Hepatocyte (in vitro differentiated cells): ENCODE data around the gene SPACA4. TPM values are rescaled to one million over a fixed set of nuclear protein-coding genes. Genes with fewer than 3 reads are reported as not detected.

Experiments used
- DNase-seq: peaks from one replicate; pipeline ENCODE4 v3.0.0-alpha.2; 2016; ENCODE audit warnings: low spot score
- H2AFZ ChIP-seq: fragments of 200-600 bp; sonication (generic); 2 replicates; pipeline ENCODE4 v1.6.0; 2016; ENCODE audit warnings: antibody characterized with exemption, mild to moderate bottlenecking
- H3K27ac ChIP-seq: fragments of 200-600 bp; sonication (generic); 2 replicates; pipeline ENCODE4 v1.5.1; 2016; ENCODE audit warnings: mild to moderate bottlenecking
- H3K27me3 ChIP-seq: fragments of 200-600 bp; sonication (generic); 2 replicates; pipeline ENCODE4 v1.6.1; 2016
- H3K36me3 ChIP-seq: fragments of 200-600 bp; sonication (generic); replicated peaks from 2 replicates; pipeline ENCODE4 v1.5.1; 2016; ENCODE audit warnings: low read depth; ENCODE audit not compliant: insufficient read depth
- H3K4me1 ChIP-seq: fragments of 200-600 bp; sonication (generic); 2 replicates; pipeline ENCODE4 v1.5.1; 2016; ENCODE audit warnings: mild to moderate bottlenecking, moderate library complexity; ENCODE audit not compliant: insufficient read depth
- H3K4me2 ChIP-seq: fragments of 200-600 bp; sonication (generic); 2 replicates; pipeline ENCODE4 v1.6.0; 2016
- H3K4me3 ChIP-seq: fragments of 200-600 bp; sonication (generic); 2 replicates; pipeline ENCODE4 v1.5.1; 2016; ENCODE audit warnings: mild to moderate bottlenecking
- H3K79me2 ChIP-seq: fragments of 200-600 bp; sonication (generic); 2 replicates; pipeline ENCODE4 v1.6.0; 2017; ENCODE audit warnings: mild to moderate bottlenecking
- H3K9me2 ChIP-seq: fragments of 200-600 bp; sonication (generic); replicated peaks from 2 replicates; pipeline ENCODE4 v1.6.0; 2017; ENCODE audit warnings: mild to moderate bottlenecking; ENCODE audit not compliant: insufficient read depth
- H3K9me3 ChIP-seq: fragments of 200-600 bp; sonication (generic); 2 replicates; pipeline ENCODE4 v1.5.1; 2016; ENCODE audit warnings: low read depth, mild to moderate bottlenecking
- H4K20me1 ChIP-seq: fragments of 200-600 bp; sonication (generic); 2 replicates; pipeline ENCODE4 v1.6.0; 2016; ENCODE audit warnings: mild to moderate bottlenecking; ENCODE audit not compliant: insufficient read depth, poor library complexity, severe bottlenecking
- CTCF ChIP-seq: fragments of 200-600 bp; sonication (generic); IDR thresholded peaks from 2 replicates; pipeline ENCODE4 v1.5.1; 2016; ENCODE audit warnings: antibody characterized with exemption, mild to moderate bottlenecking; ENCODE audit not compliant: poor library complexity
- EZH2 ChIP-seq: fragments of 200-600 bp; sonication (generic); IDR thresholded peaks from 2 replicates; pipeline ENCODE4 v1.6.1; 2016; ENCODE audit warnings: antibody characterized with exemption, mild to moderate bottlenecking, borderline replicate concordance
- EZH2phosphoT487 ChIP-seq: fragments of 200-600 bp; sonication (generic); IDR thresholded peaks from one replicate; pipeline ENCODE4 v1.6.1; 2018; ENCODE audit warnings: antibody characterized with exemption, mild to moderate bottlenecking, low read depth, moderate library complexity; ENCODE audit not compliant: unreplicated experiment, severe bottlenecking
- WGBS: methylation state at CpG from one replicate; pipeline ENCODE4 v1.1.6; 2016; ENCODE audit warnings: low lambda C conversion rate; ENCODE audit errors: missing lambda C conversion rate; 5-methylcytosine and 5-hydroxymethylcytosine counted together
- polyA plus RNA-seq: library from polyadenylated mRNA; unstranded; fragments of >200 nt; fragmentation: Nextera tagmentation; extraction: Ambion mirVana; gene quantifications from 2 replicates; pipeline ENCODE4 v1.2.1, GENCODE V29; 2016
- total RNA-seq: library from RNA; depleted of rRNA; stranded (reverse); fragments of >200 nt; gene quantifications from 2 replicates; pipeline ENCODE4 v1.2.3, GENCODE V29; 2014

Gene SPACA4, protein sequence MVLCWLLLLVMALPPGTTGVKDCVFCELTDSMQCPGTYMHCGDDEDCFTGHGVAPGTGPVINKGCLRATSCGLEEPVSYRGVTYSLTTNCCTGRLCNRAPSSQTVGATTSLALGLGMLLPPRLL
- total RNA-seq (not detected in 2 replicates), polyA plus RNA-seq (0.30 TPM in 1 of 2 replicates, not detected in the other)

- peaks cover 4% of the 10 kb centered on the region for H3K4me1 ChIP-seq
- no peaks in the 10 kb centered on the region for H3K9me2 ChIP-seq
- no peak within 1 kb of the TSS for H2AFZ ChIP-seq
- no peaks in the 10 kb centered on the region for H3K79me2 ChIP-seq
- no peak within 1 kb of the TSS for H3K27ac ChIP-seq
- DNase-seq: no peak
- H3K9me3 ChIP-seq: no peaks in the 10 kb centered on the region
- no peaks in the 10 kb centered on the region for H3K27me3 ChIP-seq
- TF ChIP-seq CTCF (no peak), EZH2 (no peak), EZH2phosphoT487 (no peak)
- no peaks in the 10 kb centered on the region for H3K36me3 ChIP-seq
- H3K4me3 ChIP-seq: no peak within 1 kb of the TSS
- no peaks in the 10 kb centered on the region for H4K20me1 ChIP-seq
- 92% methylated on average over 34 of the region's 39 CpGs for WGBS
- H3K4me2 ChIP-seq: no peak within 1 kb of the TSS
Measured at GRCh38 chr19:48606463-48607358, at the start of gene SPACA4. Gene SPACA4, plus strand, starts transcription at chr19:48606742. Its CDS starts 237 bp downstream, at chr19:48606979.

- TF ChIP-seq EZH2 (no peak), CTCF (no peak), EZH2phosphoT487 (no peak)
- H3K4me3 ChIP-seq: no peak overlapping the region
- H3K4me1 ChIP-seq: peaks cover 18% of the 10 kb centered on the region
- no peaks in the 10 kb centered on the region for H3K36me3 ChIP-seq
- no peaks in the 10 kb centered on the region for H3K9me3 ChIP-seq
- DNase-seq: no peak
- H4K20me1 ChIP-seq: no peaks in the 10 kb centered on the region
- 94% methylated on average over 5 of the region's 5 CpGs for WGBS
- peak overlapping the region; percentile 79 for H3K27ac ChIP-seq
- no peak overlapping the region for H2AFZ ChIP-seq
- H3K9me2 ChIP-seq: no peaks in the 10 kb centered on the region
- no peak overlapping the region for H3K4me2 ChIP-seq
- no peaks in the 10 kb centered on the region for H3K79me2 ChIP-seq
- H3K27me3 ChIP-seq: no peaks in the 10 kb centered on the region
Measured at GRCh38 chr19:48556825-48557224, 49.7 kb upstream of the SPACA4 start.

DNA sequence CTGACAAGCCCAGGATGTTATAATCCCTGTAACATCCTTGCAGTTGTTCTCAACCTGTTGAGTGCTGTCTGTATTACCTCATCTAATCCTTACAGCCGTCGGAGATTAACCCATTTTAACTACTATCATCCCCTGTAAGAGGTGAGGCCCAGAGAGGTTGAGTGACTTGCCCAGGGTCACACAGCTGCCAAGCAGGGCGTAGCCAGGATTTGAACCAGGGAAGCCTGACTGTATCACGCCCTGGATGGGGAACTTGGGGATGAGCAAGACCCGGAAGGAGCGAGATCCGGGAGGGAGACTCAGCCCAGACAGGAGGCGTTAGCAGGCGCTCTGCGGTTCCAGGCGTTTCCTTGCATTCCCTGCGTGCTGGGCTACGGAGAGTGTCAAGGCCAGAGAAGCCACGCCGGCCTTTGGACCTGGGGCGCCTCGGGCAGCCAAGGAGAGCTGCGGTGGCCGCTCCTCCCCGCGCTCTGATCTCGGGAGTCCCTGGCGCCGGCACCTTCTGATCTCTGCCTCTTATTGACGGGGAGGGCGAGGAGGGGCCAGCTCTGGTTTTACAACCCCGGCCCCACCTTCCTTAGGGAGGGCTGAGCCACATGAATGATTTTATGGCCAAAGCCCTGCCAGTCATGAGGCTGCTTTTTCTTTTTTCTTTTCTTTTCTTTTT lies 48.4 kb upstream of the SPACA4 start:
- H3K36me3 ChIP-seq: no peaks in the 10 kb centered on the region
- DNase-seq: peak; percentile 93
- no peaks in the 10 kb centered on the region for H3K9me3 ChIP-seq
- peaks cover 21% of the 10 kb centered on the region for H3K4me1 ChIP-seq
- H3K27me3 ChIP-seq: no peaks in the 10 kb centered on the region
- H3K79me2 ChIP-seq: no peaks in the 10 kb centered on the region
- peak overlapping the region; percentile 3 for H3K4me2 ChIP-seq
- H3K27ac ChIP-seq: peak overlapping the region; percentile 78
- TF ChIP-seq EZH2 (no peak), CTCF (no peak), EZH2phosphoT487 (no peak)
- H3K4me3 ChIP-seq: no peak overlapping the region
- no peaks in the 10 kb centered on the region for H4K20me1 ChIP-seq
- no peak overlapping the region for H2AFZ ChIP-seq
- no peaks in the 10 kb centered on the region for H3K9me2 ChIP-seq
- WGBS: 24% methylated on average over 26 of the region's 27 CpGs
